Left ventricle myocardium superior (tissue), 1 donor: ENCODE measurements around the gene AP1B1. TPM values are rescaled to one million over a fixed set of nuclear protein-coding genes. Genes with fewer than 3 reads are reported as not detected.
"Not testable (repeated sequence)": the region's sequence is repeated elsewhere in the genome, so short reads cannot be mapped to it uniquely, and the experiment has no call there.

Experiments
- ATAC-seq: fragments of 200-7000 bp; cut with Tn5 transposase; one replicate; pipeline ENCODE4 v1.9.1; 2020; ENCODE audit warnings: mild to moderate bottlenecking, moderate library complexity
- DNase-seq: peaks from one replicate; pipeline ENCODE4 v3.0.0-alpha.2; 2020
- intact Hi-C: fragments of 100-400 bp; cut with micrococcal nuclease; formaldehyde crosslinking; loops from one replicate; pipeline ENCODE4 v1.11.0; 2022
- total RNA-seq: library from RNA; stranded (reverse); fragmentation: NEBNext Ultra II Directional; extraction: Animal tissue kit (Norgen Biotek cat#: 25700); gene quantifications from one replicate; pipeline ENCODE4 v1.2.1, GENCODE V29; 2021
- donor health status: DM: no; HTN: yes; CAD: no; lungs with severe emphysema.

Gene AP1B1
- total RNA-seq, 1 donor from 2014 or later, result 30.0 TPM

GRCh38 chr22:29357193-29357890 is 31.0 kb downstream of the AP1B1 start:
- DNase-seq, ATAC-seq, intact Hi-C loops: not testable (repeated sequence)

GRCh38 chr22:29353860-29354259 is 34.5 kb downstream of the AP1B1 start:
- ATAC-seq (no peak), DNase-seq (no peak)
- intact Hi-C loops, result no loop called here

- intact Hi-C loops, result no loop called here
- DNase-seq (no peak), ATAC-seq (no peak)
Observed at GRCh38 chr22:29353286-29353685, 35.1 kb downstream of the AP1B1 start.

GRCh38 chr22:29352778-29353177 is 35.6 kb downstream of the AP1B1 start:
- DNase-seq (no peak), ATAC-seq (no peak)
- intact Hi-C loops, result no loop called here

GRCh38 chr22:29351891-29352290 is 36.5 kb downstream of the AP1B1 start:
- no peak for ATAC-seq
- no peak for DNase-seq

GRCh38 chr22:29351042-29351441 is 37.3 kb downstream of the AP1B1 start:
- intact Hi-C loops, result no loop called here
- DNase-seq (no peak), ATAC-seq (no peak)

More at GRCh38 chr22:29351891-29352290, 36.5 kb downstream of the AP1B1 start:
- intact Hi-C loops, result no loop called here

- intact Hi-C loops, result no loop called here
- DNase-seq (no peak), ATAC-seq (no peak)
Observed at GRCh38 chr22:29348956-29349355, 39.4 kb downstream of the AP1B1 start.

GRCh38 chr22:29348041-29348440 is 40.3 kb downstream of the AP1B1 start:
- ATAC-seq (no peak), DNase-seq (no peak)
- intact Hi-C loops, result no loop called here

- ATAC-seq (peak; percentile 19), DNase-seq (peak; percentile 58)
- intact Hi-C loops, result no loop called here
Observed at GRCh38 chr22:29346659-29347058, 41.7 kb downstream of the AP1B1 start.

GRCh38 chr22:29345932-29346331 is 42.4 kb downstream of the AP1B1 start:
- ATAC-seq, result no peak
- intact Hi-C loops, result no loop called here
- no peak for DNase-seq

GRCh38 chr22:29344889-29345288 is 43.5 kb downstream of the AP1B1 start:
- DNase-seq, ATAC-seq, intact Hi-C loops: not testable (repeated sequence)

- peak; percentile 89 for ATAC-seq
- DNase-seq, result peak; percentile 88
- intact Hi-C loops, result no loop called here
Observed at GRCh38 chr22:29344137-29344536, 44.2 kb downstream of the AP1B1 start.

GRCh38 chr22:29343313-29343805 is 45.0 kb downstream of the AP1B1 start:
- ATAC-seq (peak; percentile 82), DNase-seq (peak; percentile 86)
- intact Hi-C loops, result no loop called here

GRCh38 chr22:29342577-29343312 is 45.6 kb downstream of the AP1B1 start:
- DNase-seq (no peak), ATAC-seq (peak; percentile 4)
- intact Hi-C loops, result no loop called here

GRCh38 chr22:29342177-29342576 is 46.2 kb downstream of the AP1B1 start:
- intact Hi-C loops, result no loop called here
- ATAC-seq (no peak), DNase-seq (no peak)

GRCh38 chr22:29341849-29342127 is 46.6 kb downstream of the AP1B1 start:
- DNase-seq (no peak), ATAC-seq (no peak)
- intact Hi-C loops, result no loop called here

- intact Hi-C loops, result no loop called here
- no peak for DNase-seq
Observed at GRCh38 chr22:29341056-29341848, 47.1 kb downstream of the AP1B1 start.

GRCh38 chr22:29340566-29340965 is 47.8 kb downstream of the AP1B1 start:
- DNase-seq (no peak), ATAC-seq (no peak)
- intact Hi-C loops, result no loop called here

More at GRCh38 chr22:29341056-29341848, 47.1 kb downstream of the AP1B1 start:
- no peak for ATAC-seq

GRCh38 chr22:29339381-29340235 is 48.8 kb downstream of the AP1B1 start:
- DNase-seq (no peak), ATAC-seq (no peak)
- intact Hi-C loops, result no loop called here
